Liver (tissue), 9 donors: ENCODE results near the gene PNMA6E. TPM values are rescaled to one million over a fixed set of nuclear protein-coding genes. Genes with fewer than 3 reads are reported as not detected.

Experiments
- DNase-seq: peaks from one replicate; pipeline ENCODE4 v3.0.0-alpha.2; 2017; ENCODE audit warnings: low spot score
- H3K27ac ChIP-seq, 2 donors: one replicate each; pipeline ENCODE4 v1.7.0; 2013; ENCODE audit warnings: inconsistent platforms in 2 of 2, low read length in 2 of 2, control low read depth in 1 of 2, low read depth in 1 of 2, mild to moderate bottlenecking in 1 of 2
- H3K27me3 ChIP-seq, 4 donors: one replicate each; pipeline versions ENCODE4 v1.6.1 to v1.7.0; 2013; ENCODE audit warnings: low read length in 3 of 4, inconsistent platforms in 1 of 4, mild to moderate bottlenecking in 1 of 4, moderate library complexity in 1 of 4; ENCODE audit not compliant: control insufficient read depth in 4 of 4, insufficient read depth in 4 of 4
- H3K36me3 ChIP-seq, 4 donors: one replicate each; pipeline versions ENCODE4 v1.6.1 to v1.7.0; 2013; ENCODE audit warnings: low read length in 3 of 4, mild to moderate bottlenecking in 3 of 4, low read depth in 1 of 4, moderate library complexity in 1 of 4; ENCODE audit not compliant: control insufficient read depth in 4 of 4, insufficient read depth in 3 of 4
- H3K4me1 ChIP-seq, 4 donors: one replicate each; pipeline versions ENCODE4 v1.6.1 to v1.7.0; 2013; ENCODE audit warnings: low read length in 3 of 4, mild to moderate bottlenecking in 3 of 4, moderate library complexity in 1 of 4; ENCODE audit not compliant: control insufficient read depth in 4 of 4, insufficient read depth in 4 of 4
- H3K4me3 ChIP-seq, 3 donors: one replicate each; pipeline versions ENCODE4 v1.6.1 to v1.7.0; 2013; ENCODE audit warnings: low read length in 3 of 3, control low read depth in 1 of 3, low read depth in 1 of 3, mild to moderate bottlenecking in 1 of 3
- H3K9ac ChIP-seq, 2 donors: one replicate each; pipeline ENCODE4 v1.7.0; 2013; ENCODE audit warnings: low read length in 2 of 2, mild to moderate bottlenecking in 2 of 2, moderate library complexity in 2 of 2, control low read depth in 1 of 2, low read depth in 1 of 2
- H3K9me3 ChIP-seq, 4 donors: one replicate each; pipeline versions ENCODE4 v1.6.1 to v1.7.0; 2013; ENCODE audit warnings: low read length in 3 of 4; ENCODE audit not compliant: control insufficient read depth in 4 of 4
- ATF3 ChIP-seq: IDR thresholded peaks from 2 replicates; pipeline ENCODE4 v1.6.1; 2016; ENCODE audit warnings: antibody characterized with exemption
- CTCF ChIP-seq: fragments of 150-350 bp; IDR thresholded peaks from 2 replicates; pipeline ENCODE4 v1.5.1; 2017; ENCODE audit warnings: improper control_type of control experiment, low read depth, low read length; ENCODE audit not compliant: missing input control
- EGR1 ChIP-seq, 2 donors: IDR thresholded peaks; 2 replicates each; pipeline ENCODE4 v1.6.1; 2016 to 2018; ENCODE audit warnings: antibody characterized with exemption in 2 of 2, low read depth in 2 of 2
- FOXA1 ChIP-seq: IDR thresholded peaks from 2 replicates; pipeline ENCODE4 v1.6.1; 2016; ENCODE audit warnings: antibody characterized with exemption
- FOXA2 ChIP-seq: IDR thresholded peaks from 2 replicates; pipeline ENCODE4 v1.6.1; 2016; ENCODE audit warnings: antibody characterized with exemption
- GABPA ChIP-seq, 2 donors: IDR thresholded peaks in 1 of 2; conservative IDR thresholded peaks in 1 of 2; 2 replicates each; pipeline ENCODE4 v1.6.1; 2016; ENCODE audit warnings: antibody characterized with exemption in 2 of 2, mild to moderate bottlenecking in 1 of 2, moderate library complexity in 1 of 2
- HNF4A ChIP-seq, 2 donors: conservative IDR thresholded peaks; 2 replicates each; pipeline ENCODE4 v1.6.1; 2016; ENCODE audit warnings: antibody characterized with exemption in 2 of 2, mild to moderate bottlenecking in 2 of 2
- HNF4G ChIP-seq: IDR thresholded peaks from 2 replicates; pipeline ENCODE4 v1.6.1; 2016; ENCODE audit warnings: antibody characterized with exemption
- JUND ChIP-seq, 2 donors: IDR thresholded peaks; 2 replicates each; pipeline ENCODE4 v1.6.1; 2016; ENCODE audit warnings: antibody characterized with exemption in 2 of 2
- MAX ChIP-seq: IDR thresholded peaks from 2 replicates; pipeline ENCODE4 v1.6.1; 2016; ENCODE audit warnings: antibody characterized with exemption
- NR2F2 ChIP-seq: IDR thresholded peaks from 2 replicates; pipeline ENCODE4 v1.6.1; 2016; ENCODE audit warnings: antibody characterized with exemption
- RAD21 ChIP-seq, 2 donors: IDR thresholded peaks; 2 replicates each; pipeline ENCODE4 v1.6.1; 2016; ENCODE audit warnings: antibody characterized with exemption in 2 of 2, mild to moderate bottlenecking in 2 of 2
- REST ChIP-seq: IDR thresholded peaks from 2 replicates; pipeline ENCODE4 v1.6.1; 2016; ENCODE audit warnings: antibody characterized with exemption, mild to moderate bottlenecking
- RXRA ChIP-seq, 2 donors: IDR thresholded peaks; 2 replicates each; pipeline ENCODE4 v1.6.1; 2017 to 2018; ENCODE audit warnings: antibody characterized with exemption in 2 of 2, mild to moderate bottlenecking in 1 of 2
- SP1 ChIP-seq: IDR thresholded peaks from 2 replicates; pipeline ENCODE4 v1.6.1; 2018; ENCODE audit warnings: antibody characterized with exemption, mild to moderate bottlenecking
- TAF1 ChIP-seq: conservative IDR thresholded peaks from 2 replicates; pipeline ENCODE4 v1.6.1; 2016; ENCODE audit warnings: antibody characterized with exemption, mild to moderate bottlenecking
- YY1 ChIP-seq: IDR thresholded peaks from 2 replicates; pipeline ENCODE4 v1.6.1; 2016; ENCODE audit warnings: antibody characterized with exemption, mild to moderate bottlenecking
- ZBTB33 ChIP-seq: IDR thresholded peaks from 2 replicates; pipeline ENCODE4 v1.6.1; 2016; ENCODE audit warnings: antibody characterized with exemption
- WGBS: extraction: QIAGEN DNeasy Blood & Tissue Kit; methylation state at CpG from one replicate; pipeline ENCODE4 v1.1.7; 2013; 5-methylcytosine and 5-hydroxymethylcytosine counted together
- polyA plus RNA-seq, 2 donors: library from polyadenylated mRNA; stranded (reverse) in 1 of 2; unstranded in 1 of 2; fragments of 200-250 nt in 1 of 2; fragments of >200 nt in 1 of 2; fragmentation: Nextera tagmentation in 1 of 2; extraction: Ambion mirVana in 1 of 2; gene quantifications; one replicate each; pipeline versions ENCODE4 v1.2.1 to v1.2.3, GENCODE V29; 2013 to 2015
- total RNA-seq, 2 donors: library from RNA; depleted of rRNA; stranded (reverse); fragments of >200 nt; gene quantifications; one replicate each; pipeline ENCODE4 v1.2.3, GENCODE V29; 2014
- donor health status: healthy.
- donor health status: healthy.
- donor health status: healthy.
- donor health status: healthy.
- donor health status: healthy.

PNMA6E gene
- total and polyA plus RNA-seq, 4 donors: not detected

GRCh38 chrX:153379508-153379907 lies 21.6 kb downstream of the PNMA6E start:
- Histone ChIP-seq H3K27ac (no peak overlapping the region), H3K9me3 (no peaks in the 10 kb centered on the region), H3K27me3 (no peaks in the 10 kb centered on the region), H3K36me3 (no peaks in the 10 kb centered on the region), H3K4me1 (peaks cover 0 to 6% (median 2%) of the 10 kb centered on the region in 4 donors), H3K9ac (no peak overlapping the region), H3K4me3 (no peak overlapping the region)
- TF ChIP-seq MAX: no peak
- no peak for TF ChIP-seq FOXA1
- no peak for TF ChIP-seq FOXA2
- TF ChIP-seq YY1: no peak
- TF ChIP-seq ATF3: no peak
- no peak for TF ChIP-seq JUND (IDR thresholded peaks at IDR 0.05)
- 95% methylated on average over 9 of the region's 9 CpGs for WGBS
- DNase-seq: no peak

- Histone ChIP-seq H3K36me3 (no peaks in the 10 kb centered on the region), H3K4me3 (no peak overlapping the region), H3K27ac (no peak overlapping the region), H3K27me3 (no peaks in the 10 kb centered on the region), H3K9ac (no peak overlapping the region), H3K4me1 (peaks cover 0 to 6% (median 2%) of the 10 kb centered on the region in 4 donors), H3K9me3 (no peaks in the 10 kb centered on the region)
- TF ChIP-seq YY1 (no peak), EGR1 (IDR thresholded peaks at IDR 0.05; ENCODE audit: low read depth in 2 of 2) (no peak), TAF1 (no peak), ZBTB33 (no peak), RXRA (IDR thresholded peaks at IDR 0.05) (no peak), ATF3 (no peak), CTCF (no peak), JUND (IDR thresholded peaks at IDR 0.05) (no peak), NR2F2 (no peak), HNF4G (no peak), RAD21 (IDR thresholded peaks at IDR 0.05) (no peak), FOXA1 (no peak), REST (no peak), MAX (no peak), HNF4A (conservative IDR thresholded peaks at IDR 0.05) (no peak), SP1 (no peak), GABPA (IDR thresholded peaks at IDR 0.05 in 1 of 2, conservative IDR thresholded peaks at IDR 0.05 in 1 of 2) (no peak), FOXA2 (no peak)
- WGBS: 98% methylated on average over 4 of the region's 4 CpGs
- no peak for DNase-seq
Observed at GRCh38 chrX:153378607-153379006, 22.5 kb downstream of the PNMA6E start.
